HEK293T (cell line): ENCODE results near the gene TSGA10.
"Not testable (repeated sequence)": the region's sequence is repeated elsewhere in the genome, so short reads cannot be mapped to it uniquely, and the experiment has no call there.

Experiments used
- CTCF ChIA-PET: fragments of 350-600 bp; formaldehyde crosslinking; extraction: SDS; loops from one replicate; lab custom pipeline; 2021; ENCODE audit warnings: antibody characterized with exemption, inconsistent platforms; lab: Yijun Ruan, JAX
- POLR2A ChIA-PET: fragments of 350-600 bp; formaldehyde crosslinking; extraction: SDS; loops from one replicate; lab custom pipeline; 2020; ENCODE audit warnings: antibody characterized with exemption, inconsistent platforms; lab: Yijun Ruan, JAX
- DNase-seq: peaks from one replicate; pipeline ENCODE4 v3.0.0; 2012; ENCODE audit warnings: mixed read lengths; ENCODE audit errors: extremely low spot score
- ARNT ChIP-seq: fragments of 450-650 bp; IDR thresholded peaks from 2 replicates; pipeline ENCODE4 v1.6.1; 2017; ENCODE audit warnings: mild to moderate bottlenecking
- BHLHE40 ChIP-seq: fragments of 450-650 bp; IDR thresholded peaks from 2 replicates; pipeline ENCODE4 v1.6.1; 2016; ENCODE audit warnings: mild to moderate bottlenecking, moderate library complexity, borderline replicate concordance
- CTBP1 ChIP-seq: fragments of 450-650 bp; IDR thresholded peaks from 2 replicates; pipeline ENCODE4 v1.6.1; 2016; ENCODE audit warnings: borderline replicate concordance
- ELF4 ChIP-seq: fragments of 450-650 bp; IDR thresholded peaks from 2 replicates; pipeline ENCODE4 v1.6.1; 2017; ENCODE audit warnings: antibody characterized with exemption
- FOXA1 ChIP-seq: fragments of 450-650 bp; IDR thresholded peaks from 2 replicates; pipeline ENCODE4 v1.6.1; 2016; ENCODE audit warnings: mild to moderate bottlenecking
- FOXK2 ChIP-seq: fragments of 450-650 bp; IDR thresholded peaks from 2 replicates; pipeline ENCODE4 v1.6.1; 2016; ENCODE audit warnings: mild to moderate bottlenecking
- FOXM1 ChIP-seq: fragments of 450-650 bp; IDR thresholded peaks from 2 replicates; pipeline ENCODE4 v1.6.1; 2017; ENCODE audit warnings: mild to moderate bottlenecking, borderline replicate concordance
- HDGF ChIP-seq: fragments of 450-650 bp; IDR thresholded peaks from 2 replicates; pipeline ENCODE4 v1.6.1; 2017; ENCODE audit warnings: antibody characterized with exemption, borderline replicate concordance
- L3MBTL2 ChIP-seq: fragments of 450-650 bp; conservative IDR thresholded peaks from 2 replicates; pipeline ENCODE4 v1.6.1; 2016; ENCODE audit warnings: mild to moderate bottlenecking
- LEF1 ChIP-seq: fragments of 450-650 bp; IDR thresholded peaks from 2 replicates; pipeline ENCODE4 v1.6.1; 2017; ENCODE audit warnings: mild to moderate bottlenecking, borderline replicate concordance
- NFRKB ChIP-seq: fragments of 450-650 bp; IDR thresholded peaks from 2 replicates; pipeline ENCODE4 v1.6.1; 2016; ENCODE audit warnings: mild to moderate bottlenecking, moderate library complexity
- SP1 ChIP-seq: fragments of 450-650 bp; IDR thresholded peaks from 2 replicates; pipeline ENCODE4 v1.6.1; 2017
- SUZ12 ChIP-seq: fragments of 450-650 bp; IDR thresholded peaks from 2 replicates; pipeline ENCODE4 v1.6.1; 2016; ENCODE audit warnings: mild to moderate bottlenecking
- TARDBP ChIP-seq: fragments of 450-650 bp; IDR thresholded peaks from 2 replicates; pipeline ENCODE4 v1.6.1; 2016
- ZNF384 ChIP-seq: fragments of 450-650 bp; IDR thresholded peaks from 2 replicates; pipeline ENCODE4 v1.6.1; 2016
- TF ChIP-seq, protein P1 (sequence below): fragments of 450-650 bp; IDR thresholded peaks from 2 replicates; pipeline ENCODE4 v1.6.1; 2016

Gene TSGA10

DNA sequence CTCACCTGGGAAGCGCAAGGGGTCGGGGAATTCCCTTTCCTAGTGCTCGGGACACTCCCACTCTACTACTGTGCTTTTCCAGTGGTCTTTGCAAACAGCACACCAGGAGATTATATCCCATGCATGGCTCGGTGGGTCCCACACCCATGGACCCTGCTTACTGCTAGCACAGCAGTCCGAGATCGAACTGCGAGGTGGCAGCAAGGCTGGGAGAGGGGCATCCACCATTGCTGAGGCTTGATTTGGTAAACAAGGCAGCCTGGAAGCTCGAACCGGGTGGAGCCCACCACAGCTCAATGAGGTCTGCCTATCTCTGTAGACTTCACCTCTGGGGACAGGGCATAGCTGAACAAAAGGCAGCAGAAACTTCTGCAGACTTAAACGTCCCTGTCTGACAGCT, 154.0 kb downstream of the TSGA10 start:
- CTCF ChIA-PET: no interaction called here

DNA sequence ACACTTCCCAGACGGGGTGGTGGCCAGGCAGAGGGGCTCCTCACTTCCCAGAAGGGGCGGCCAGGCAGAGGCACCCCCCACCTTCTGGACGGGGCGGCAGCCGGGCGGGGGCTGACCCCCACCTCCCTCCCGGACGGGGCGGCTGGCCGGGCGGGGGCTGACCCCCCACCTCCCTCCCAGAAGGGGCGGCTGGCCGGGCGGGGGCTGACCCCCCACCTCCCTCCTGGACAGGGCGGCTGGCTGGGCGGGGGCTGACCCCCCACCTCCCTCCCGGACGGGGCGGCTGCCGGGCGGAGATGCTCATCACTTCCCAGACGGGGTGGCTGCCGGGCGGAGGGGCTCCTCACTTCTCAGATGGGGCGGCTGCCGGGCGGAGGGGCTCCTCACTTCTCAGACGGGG, 166.0 kb downstream of the TSGA10 start:
- CTCF ChIA-PET, DNase-seq, POLR2A ChIA-PET: not testable (repeated sequence)

More for the DNA sequence above, 154.0 kb downstream of the TSGA10 start:
- POLR2A ChIA-PET: no interaction called here
- DNase-seq: no peak
- TF ChIP-seq, protein P1, sequence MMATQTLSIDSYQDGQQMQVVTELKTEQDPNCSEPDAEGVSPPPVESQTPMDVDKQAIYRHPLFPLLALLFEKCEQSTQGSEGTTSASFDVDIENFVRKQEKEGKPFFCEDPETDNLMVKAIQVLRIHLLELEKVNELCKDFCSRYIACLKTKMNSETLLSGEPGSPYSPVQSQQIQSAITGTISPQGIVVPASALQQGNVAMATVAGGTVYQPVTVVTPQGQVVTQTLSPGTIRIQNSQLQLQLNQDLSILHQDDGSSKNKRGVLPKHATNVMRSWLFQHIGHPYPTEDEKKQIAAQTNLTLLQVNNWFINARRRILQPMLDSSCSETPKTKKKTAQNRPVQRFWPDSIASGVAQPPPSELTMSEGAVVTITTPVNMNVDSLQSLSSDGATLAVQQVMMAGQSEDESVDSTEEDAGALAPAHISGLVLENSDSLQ: no peak
- no peak for TF ChIP-seq ZNF384
- no peak for TF ChIP-seq CTBP1
- TF ChIP-seq LEF1: no peak
- no peak for TF ChIP-seq BHLHE40
- no peak for TF ChIP-seq L3MBTL2
- no peak for TF ChIP-seq SUZ12
- no peak for TF ChIP-seq NFRKB
- TF ChIP-seq ARNT: no peak
- no peak for TF ChIP-seq SP1
- no peak for TF ChIP-seq ELF4
- TF ChIP-seq FOXK2: no peak
- no peak for TF ChIP-seq TARDBP
- no peak for TF ChIP-seq FOXA1
- TF ChIP-seq HDGF: no peak
- TF ChIP-seq FOXM1: no peak

DNA sequence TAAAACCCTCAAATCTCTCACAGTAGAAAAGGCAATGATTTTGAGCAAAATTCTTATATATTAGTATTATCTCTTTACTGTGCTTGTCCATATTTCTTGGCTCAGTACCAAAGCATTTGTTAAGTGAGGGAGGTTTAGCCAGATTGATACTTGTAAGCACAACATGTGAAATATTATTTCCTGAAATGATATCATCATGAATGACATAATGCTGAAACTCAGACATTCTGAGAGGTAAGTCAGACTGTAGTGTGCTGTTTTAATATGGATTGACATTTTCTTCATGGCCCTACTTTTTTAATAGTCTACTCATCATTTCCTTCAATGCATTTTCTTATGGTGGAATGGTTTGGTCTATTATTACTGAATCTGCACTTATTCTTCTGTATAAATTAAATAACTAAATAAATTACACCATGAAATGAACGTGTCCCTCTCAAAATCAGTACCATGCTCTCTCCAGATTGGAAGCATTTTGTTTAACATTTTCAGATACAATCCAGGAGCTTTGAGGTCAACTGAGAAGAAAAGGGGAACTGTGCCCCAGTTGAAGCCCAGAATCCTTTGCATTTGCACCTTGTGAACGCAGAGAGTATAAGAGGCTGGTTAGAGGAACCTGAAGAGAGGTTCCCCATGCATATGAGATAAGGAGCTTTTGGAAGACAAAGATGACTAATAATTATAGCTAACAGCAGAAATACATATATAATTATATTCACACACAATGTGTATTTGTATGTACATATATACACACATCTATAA, 168.7 kb downstream of the TSGA10 start:
- TF ChIP-seq TARDBP (no peak), HDGF (no peak), L3MBTL2 (no peak), ZNF384 (no peak), FOXK2 (no peak), LEF1 (no peak), SP1 (no peak), FOXA1 (no peak), CTBP1 (no peak), ARNT (no peak), ELF4 (no peak), BHLHE40 (no peak), FOXM1 (no peak), NFRKB (no peak), SUZ12 (no peak)
- TF ChIP-seq, protein P1: no peak
- POLR2A ChIA-PET: no interaction called here
- CTCF ChIA-PET: no interaction called here
- no peak for DNase-seq

DNA sequence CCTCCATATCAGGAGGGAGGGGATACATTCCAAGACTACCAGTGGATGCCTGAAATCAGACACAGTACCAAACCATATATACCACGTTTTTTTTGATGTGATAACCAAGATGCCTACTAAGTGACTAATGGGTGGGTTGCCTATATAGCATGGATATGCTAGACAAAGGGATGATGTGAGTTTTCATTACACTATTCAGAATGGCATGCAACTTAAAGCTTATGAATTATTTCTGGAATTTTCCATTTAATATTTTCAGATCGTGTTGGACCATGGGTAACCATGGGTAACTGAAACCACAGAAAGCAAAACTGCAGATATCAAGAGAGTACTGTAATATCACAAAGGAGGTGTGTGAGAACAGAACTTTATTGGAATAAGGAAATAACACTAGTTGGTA, 179.1 kb downstream of the TSGA10 start:
- TF ChIP-seq ELF4 (no peak), NFRKB (no peak), CTBP1 (no peak), ARNT (no peak), FOXK2 (no peak), TARDBP (no peak)
- TF ChIP-seq, protein P1: no peak
- no peak for DNase-seq
- ChIA-PET CTCF (no interaction called here), POLR2A (no interaction called here)

DNA sequence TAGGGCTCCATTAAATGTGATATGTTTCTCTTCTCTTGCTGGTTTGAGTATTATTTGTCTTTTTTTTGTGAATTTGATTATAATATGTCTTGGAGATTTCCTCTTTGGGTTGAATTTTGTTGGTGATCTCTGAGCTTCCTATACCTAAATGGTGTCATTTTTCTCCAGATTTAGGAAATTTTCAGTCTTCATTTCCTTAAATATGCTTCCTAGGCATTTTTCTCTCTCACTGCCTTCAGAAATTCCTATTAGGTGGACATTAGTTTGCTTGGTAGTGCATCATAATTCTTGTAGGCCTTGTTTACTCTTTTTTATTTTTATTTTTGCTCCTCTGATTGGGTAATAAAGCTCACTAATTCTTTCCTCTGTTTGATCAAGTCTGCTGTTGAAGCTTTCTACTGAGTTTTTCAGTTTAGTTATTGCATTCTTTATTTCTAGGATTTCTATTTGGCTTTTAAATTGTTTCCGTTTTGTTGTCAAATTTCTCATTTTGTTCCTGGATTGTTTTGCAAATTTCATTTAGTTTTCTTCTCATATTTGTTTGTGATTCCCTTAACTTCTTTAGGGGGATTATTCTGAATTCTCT, 182.1 kb downstream of the TSGA10 start:
- no peak for DNase-seq
- no peak for TF ChIP-seq ZNF384
- no peak for TF ChIP-seq LEF1
- no peak for TF ChIP-seq NFRKB
- TF ChIP-seq ARNT: no peak
- no peak for TF ChIP-seq L3MBTL2
- no peak for TF ChIP-seq CTBP1
- no peak for TF ChIP-seq ELF4
- TF ChIP-seq BHLHE40: no peak
- TF ChIP-seq, protein P1: no peak
- no peak for TF ChIP-seq SUZ12
- CTCF ChIA-PET: no interaction called here
- POLR2A ChIA-PET: no interaction called here
